Panc1 (cell line): ENCODE results near the gene ARHGAP4. TPM values are rescaled to one million over a fixed set of nuclear protein-coding genes. Genes with fewer than 3 reads are reported as not detected.
A peak's percentile ranks its signal among the peaks of the same experiment; 100 is the strongest.

Experiments used
- ATAC-seq: fragments of 200-7000 bp; cut with Tn5 transposase; 2 replicates; pipeline ENCODE4 v1.9.1; 2020; ENCODE audit warnings: mild to moderate bottlenecking, moderate library complexity
- BruUV-seq: library from RNA; stranded (reverse); fragments of 400-500 nt; replicated peaks from 2 replicates; lab custom pipeline; 2021; lab: Mats Ljungman, UMichigan
- CTCF ChIA-PET: fragments of 300-600 bp; sonication (Branson Sonifier 250); formaldehyde crosslinking; loops from one replicate; lab custom pipeline; 2022; ENCODE audit warnings: antibody characterized with exemption; lab: Charles Lee
- POLR2A ChIA-PET: fragments of 300-600 bp; sonication (Branson Sonifier 250); formaldehyde crosslinking; loops from one replicate; lab custom pipeline; 2022; ENCODE audit warnings: antibody characterized with exemption; lab: Charles Lee
- DNase-seq: peaks from one replicate; pipeline ENCODE4 v3.0.0-alpha.2; 2010; ENCODE audit warnings: low read depth, low spot score
- H3K27ac ChIP-seq: 2 replicates; pipeline ENCODE4 v1.5.1; 2011; ENCODE audit warnings: mild to moderate bottlenecking, low read length, inconsistent platforms
- H3K27me3 ChIP-seq: fragments of 200-500 bp; sonication (Bioruptor generic); 2 replicates; pipeline ENCODE4 v1.6.0; 2014; ENCODE audit warnings: low read length, inconsistent platforms; ENCODE audit not compliant: control insufficient read depth, insufficient read depth
- H3K36me3 ChIP-seq: fragments of 200-500 bp; sonication (Bioruptor generic); 2 replicates; pipeline ENCODE4 v1.5.1; 2014; ENCODE audit warnings: inconsistent platforms, mild to moderate bottlenecking, low read length, moderate library complexity; ENCODE audit not compliant: control insufficient read depth, insufficient read depth
- H3K4me1 ChIP-seq: 2 replicates; pipeline ENCODE4 v1.5.1; 2011; ENCODE audit warnings: inconsistent platforms, mild to moderate bottlenecking, low read length, moderate library complexity; ENCODE audit not compliant: control insufficient read depth, insufficient read depth
- H3K4me3 ChIP-seq, 2 experiments: 2 replicates each; pipeline ENCODE4 v1.5.1; 2011 to 2012; ENCODE audit warnings: low read depth in 2 of 2, low read length in 2 of 2, mild to moderate bottlenecking in 2 of 2, inconsistent platforms in 1 of 2, moderate library complexity in 1 of 2
- H3K9me3 ChIP-seq: fragments of 200-500 bp; sonication (Bioruptor generic); 2 replicates; pipeline ENCODE4 v1.5.1; 2014; ENCODE audit warnings: low read depth, mild to moderate bottlenecking, inconsistent platforms, low read length, moderate library complexity; ENCODE audit not compliant: control insufficient read depth, insufficient read depth
- POLR2AphosphoS5 ChIP-seq: IDR thresholded peaks from 2 replicates; pipeline ENCODE4 v1.6.1; 2012; ENCODE audit warnings: mild to moderate bottlenecking, low read depth, low read length, moderate library complexity
- SIN3A ChIP-seq: IDR thresholded peaks from 2 replicates; pipeline ENCODE4 v1.6.1; 2012; ENCODE audit warnings: low read depth, mild to moderate bottlenecking, low read length, moderate library complexity, borderline replicate concordance; ENCODE audit not compliant: insufficient read depth
- TCF7L2 ChIP-seq: IDR thresholded peaks from 2 replicates; pipeline ENCODE4 v1.6.1; 2011; ENCODE audit warnings: mild to moderate bottlenecking, low read depth, low read length, inconsistent platforms
- in situ Hi-C: cut with HindIII; loops from 2 replicates; pipeline ENCODE4 v1.10.0; 2016; ENCODE audit warnings: low sequenced_read_pairs, low pct_unique_long_range_greater_than_20kb
- intact Hi-C: fragments of 100-400 bp; cut with micrococcal nuclease; formaldehyde crosslinking; loops from one replicate; pipeline ENCODE4 v1.10.0; 2022; ENCODE audit not compliant: unreplicated experiment
- total RNA-seq: library from RNA; stranded (reverse); gene quantifications from one replicate; pipeline ENCODE4 v1.2.1, GENCODE V29; 2021; ENCODE audit not compliant: unreplicated experiment
- TF ChIP-seq, protein P1 (sequence below), 2 experiments: IDR thresholded peaks; 2 replicates each; pipeline ENCODE4 v1.6.1; 2011 to 2012; ENCODE audit warnings: low read depth in 2 of 2, control low read depth in 1 of 2, low read length in 1 of 2, mild to moderate bottlenecking in 1 of 2, moderate library complexity in 1 of 2; ENCODE audit not compliant: insufficient read depth in 1 of 2
- TF ChIP-seq, protein P2 (sequence below): fragments of 450-650 bp; IDR thresholded peaks from 2 replicates; pipeline ENCODE4 v1.5.1; 2017; ENCODE audit warnings: mild to moderate bottlenecking

Gene ARHGAP4
- total RNA-seq, 1 experiment from 2014 or later: 225 TPM

DNA sequence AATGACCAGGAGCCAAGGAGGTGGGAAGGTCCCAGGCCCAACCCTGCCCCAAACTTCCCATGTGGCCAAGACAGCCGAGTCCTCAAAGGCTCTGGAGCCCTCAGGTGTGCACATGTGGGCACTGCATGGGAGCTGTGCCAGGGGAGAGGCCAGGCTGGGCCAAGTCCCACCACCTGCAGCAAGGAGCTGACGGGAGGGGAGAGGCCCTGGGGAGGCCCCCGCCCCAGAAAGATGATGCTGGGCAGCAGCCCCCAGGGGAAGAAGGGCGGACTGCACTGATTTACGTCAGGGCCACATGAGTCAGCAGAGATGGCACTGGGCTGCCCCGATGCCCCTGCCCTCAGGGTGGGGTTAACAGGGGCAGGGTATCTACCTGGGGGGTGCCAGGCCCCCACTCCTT, 41.5 kb downstream of the ARHGAP4 start:
- POLR2A ChIA-PET: no interaction called here
- H3K9me3 ChIP-seq: no peaks in the 10 kb centered on the region
- H3K27me3 ChIP-seq: no peaks in the 10 kb centered on the region
- CTCF ChIA-PET: interaction anchor here (0.6 kb wide), 1 partner anchor 79 kb away, joined by 4 read pairs; no protein-coding TSS in a partner anchor
- no peak for DNase-seq
- peaks cover 72% of the 10 kb centered on the region for H3K4me1 ChIP-seq
- BruUV-seq: no TSS peak
- peak overlapping the region; percentile 89 for H3K27ac ChIP-seq
- intact Hi-C loops (loop anchor here (10.0 kb wide), 2 partner anchors 80 to 120 kb away; partner anchors contain the start of gene PLXNB3), in situ Hi-C loops (no loop called here)
- no peak for TF ChIP-seq TCF7L2
- peak; percentile 51; the same call in 1 of the 2 replicates for TF ChIP-seq POLR2AphosphoS5
- peak; percentile 37 for ATAC-seq
- H3K4me3 ChIP-seq: peak overlapping the region; percentile 62 to 74
- no peaks in the 10 kb centered on the region for H3K36me3 ChIP-seq

DNA sequence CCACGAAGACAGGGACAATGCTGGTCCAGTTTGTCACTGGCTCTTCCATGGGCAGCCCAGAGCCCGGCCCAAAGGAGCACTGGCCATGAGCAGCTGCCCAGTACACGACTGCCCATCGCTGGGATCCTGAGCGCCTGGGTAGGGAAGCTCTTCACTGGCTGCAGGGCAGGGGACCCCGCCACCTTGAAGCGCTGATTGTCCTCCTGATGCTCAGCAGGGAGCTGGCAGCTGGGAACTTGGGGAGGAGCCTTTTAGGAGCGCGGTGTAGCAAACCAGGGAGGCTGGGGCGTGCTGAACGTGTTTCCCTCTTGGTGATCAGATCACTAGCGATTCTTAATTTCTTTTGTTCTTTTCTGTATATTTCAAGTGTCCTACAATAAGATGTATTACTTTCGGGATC, 41.9 kb downstream of the ARHGAP4 start:
- ChIA-PET POLR2A (no interaction called here), CTCF (no interaction called here)
- peak overlapping the region; percentile 89 for H3K27ac ChIP-seq
- peak overlapping the region; percentile 62 to 74 for H3K4me3 ChIP-seq
- intact Hi-C loops: loop anchor here (10.0 kb wide), 2 partner anchors 79 to 119 kb away; partner anchors contain the start of gene PLXNB3
- no peak for ATAC-seq
- H3K4me1 ChIP-seq: peaks cover 77% of the 10 kb centered on the region
- in situ Hi-C loops: no loop called here
- TF ChIP-seq, protein P1, sequence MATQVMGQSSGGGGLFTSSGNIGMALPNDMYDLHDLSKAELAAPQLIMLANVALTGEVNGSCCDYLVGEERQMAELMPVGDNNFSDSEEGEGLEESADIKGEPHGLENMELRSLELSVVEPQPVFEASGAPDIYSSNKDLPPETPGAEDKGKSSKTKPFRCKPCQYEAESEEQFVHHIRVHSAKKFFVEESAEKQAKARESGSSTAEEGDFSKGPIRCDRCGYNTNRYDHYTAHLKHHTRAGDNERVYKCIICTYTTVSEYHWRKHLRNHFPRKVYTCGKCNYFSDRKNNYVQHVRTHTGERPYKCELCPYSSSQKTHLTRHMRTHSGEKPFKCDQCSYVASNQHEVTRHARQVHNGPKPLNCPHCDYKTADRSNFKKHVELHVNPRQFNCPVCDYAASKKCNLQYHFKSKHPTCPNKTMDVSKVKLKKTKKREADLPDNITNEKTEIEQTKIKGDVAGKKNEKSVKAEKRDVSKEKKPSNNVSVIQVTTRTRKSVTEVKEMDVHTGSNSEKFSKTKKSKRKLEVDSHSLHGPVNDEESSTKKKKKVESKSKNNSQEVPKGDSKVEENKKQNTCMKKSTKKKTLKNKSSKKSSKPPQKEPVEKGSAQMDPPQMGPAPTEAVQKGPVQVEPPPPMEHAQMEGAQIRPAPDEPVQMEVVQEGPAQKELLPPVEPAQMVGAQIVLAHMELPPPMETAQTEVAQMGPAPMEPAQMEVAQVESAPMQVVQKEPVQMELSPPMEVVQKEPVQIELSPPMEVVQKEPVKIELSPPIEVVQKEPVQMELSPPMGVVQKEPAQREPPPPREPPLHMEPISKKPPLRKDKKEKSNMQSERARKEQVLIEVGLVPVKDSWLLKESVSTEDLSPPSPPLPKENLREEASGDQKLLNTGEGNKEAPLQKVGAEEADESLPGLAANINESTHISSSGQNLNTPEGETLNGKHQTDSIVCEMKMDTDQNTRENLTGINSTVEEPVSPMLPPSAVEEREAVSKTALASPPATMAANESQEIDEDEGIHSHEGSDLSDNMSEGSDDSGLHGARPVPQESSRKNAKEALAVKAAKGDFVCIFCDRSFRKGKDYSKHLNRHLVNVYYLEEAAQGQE (IDR thresholded peaks at IDR 0.05; ENCODE audit: insufficient read depth in 1 of 2, low read depth in 2 of 2, low read length in 1 of 2): no peak
- no peak for TF ChIP-seq TCF7L2
- TF ChIP-seq SIN3A: no peak
- TF ChIP-seq, protein P2, sequence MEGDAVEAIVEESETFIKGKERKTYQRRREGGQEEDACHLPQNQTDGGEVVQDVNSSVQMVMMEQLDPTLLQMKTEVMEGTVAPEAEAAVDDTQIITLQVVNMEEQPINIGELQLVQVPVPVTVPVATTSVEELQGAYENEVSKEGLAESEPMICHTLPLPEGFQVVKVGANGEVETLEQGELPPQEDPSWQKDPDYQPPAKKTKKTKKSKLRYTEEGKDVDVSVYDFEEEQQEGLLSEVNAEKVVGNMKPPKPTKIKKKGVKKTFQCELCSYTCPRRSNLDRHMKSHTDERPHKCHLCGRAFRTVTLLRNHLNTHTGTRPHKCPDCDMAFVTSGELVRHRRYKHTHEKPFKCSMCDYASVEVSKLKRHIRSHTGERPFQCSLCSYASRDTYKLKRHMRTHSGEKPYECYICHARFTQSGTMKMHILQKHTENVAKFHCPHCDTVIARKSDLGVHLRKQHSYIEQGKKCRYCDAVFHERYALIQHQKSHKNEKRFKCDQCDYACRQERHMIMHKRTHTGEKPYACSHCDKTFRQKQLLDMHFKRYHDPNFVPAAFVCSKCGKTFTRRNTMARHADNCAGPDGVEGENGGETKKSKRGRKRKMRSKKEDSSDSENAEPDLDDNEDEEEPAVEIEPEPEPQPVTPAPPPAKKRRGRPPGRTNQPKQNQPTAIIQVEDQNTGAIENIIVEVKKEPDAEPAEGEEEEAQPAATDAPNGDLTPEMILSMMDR: no peak
- TF ChIP-seq POLR2AphosphoS5: no peak
- no peaks in the 10 kb centered on the region for H3K27me3 ChIP-seq
- no peak for DNase-seq
- BruUV-seq: TSS peak; percentile 70
- no peaks in the 10 kb centered on the region for H3K36me3 ChIP-seq
- no peaks in the 10 kb centered on the region for H3K9me3 ChIP-seq

DNA sequence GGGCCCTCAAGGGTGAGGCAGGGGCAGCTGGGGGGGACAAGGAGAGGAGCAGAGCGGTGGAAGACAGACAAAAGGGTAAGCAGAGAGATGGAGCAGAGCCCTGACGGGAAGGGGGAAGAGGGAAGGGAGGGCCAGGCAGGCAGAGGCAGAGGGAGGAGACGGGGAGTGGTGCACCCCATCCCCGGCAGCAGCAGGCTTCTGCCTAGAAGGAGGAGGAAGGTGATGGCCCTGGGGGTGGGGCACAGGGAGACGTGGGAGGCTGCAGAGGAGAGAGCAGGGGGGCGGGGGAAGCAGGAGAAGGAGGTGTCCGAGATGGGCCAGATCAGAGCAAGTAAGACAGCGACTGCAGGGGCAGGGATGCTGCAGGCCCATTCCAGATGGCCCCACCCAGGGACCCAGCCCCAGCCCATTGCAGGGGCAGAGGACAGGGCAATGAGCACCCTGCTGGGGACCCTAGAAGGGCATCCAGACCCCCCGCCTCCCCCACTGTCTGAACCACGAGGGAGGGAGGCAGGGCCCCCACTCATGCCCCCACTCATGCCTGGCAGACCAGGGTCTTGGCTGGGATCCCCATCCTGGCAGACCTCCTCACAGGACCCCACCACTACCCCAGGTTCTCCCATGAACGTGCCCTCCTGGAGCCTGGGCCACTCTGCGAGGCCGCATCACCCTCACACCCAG, 42.8 kb downstream of the ARHGAP4 start:
- H3K4me3 ChIP-seq: peak overlapping the region; percentile 62 to 74
- H3K27me3 ChIP-seq: no peaks in the 10 kb centered on the region
- ChIA-PET POLR2A (interaction anchor here (0.7 kb wide), 1 partner anchor 14 kb away, joined by 4 read pairs; no protein-coding TSS in a partner anchor), CTCF (no interaction called here)
- H3K4me1 ChIP-seq: peaks cover 84% of the 10 kb centered on the region
- in situ Hi-C loops (no loop called here), intact Hi-C loops (loop anchor here (10.0 kb wide), 2 partner anchors 79 to 119 kb away; partner anchors contain the start of gene PLXNB3)
- no peaks in the 10 kb centered on the region for H3K36me3 ChIP-seq
- no peak for ATAC-seq
- DNase-seq: no peak
- H3K9me3 ChIP-seq: no peaks in the 10 kb centered on the region
- no TSS peak for BruUV-seq
- TF ChIP-seq POLR2AphosphoS5 (no peak), SIN3A (no peak), TCF7L2 (no peak)
- TF ChIP-seq, protein P2: no peak
- TF ChIP-seq, protein P1 (IDR thresholded peaks at IDR 0.05; ENCODE audit: insufficient read depth in 1 of 2, low read depth in 2 of 2, low read length in 1 of 2): no peak
- peak overlapping the region; percentile 89 for H3K27ac ChIP-seq
